GM18870 (cell line): Measurements from ENCODE around the gene DGUOK.
A peak's percentile ranks its signal among the peaks of the same experiment; 100 is the strongest.

Experiments
- ATAC-seq: cut with Tn5 transposase; IDR thresholded peaks from one replicate; pipeline ENCODE4 v1.9.1; 2021; ENCODE audit warnings: moderate library complexity; ENCODE audit not compliant: unreplicated experiment

The DGUOK gene

GRCh38 chr2:73946666-73947065 lies 20.0 kb downstream of the DGUOK start:
- no peak for ATAC-seq

GRCh38 chr2:73947412-73948018 lies 20.8 kb downstream of the DGUOK start:
- no peak for ATAC-seq

- ATAC-seq: no peak
Measured at GRCh38 chr2:73949802-73950201, 23.1 kb downstream of the DGUOK start.

- no peak for ATAC-seq
Measured at GRCh38 chr2:73952499-73953446, 26.1 kb downstream of the DGUOK start.

GRCh38 chr2:73956218-73956865 lies 29.7 kb downstream of the DGUOK start:
- ATAC-seq: no peak

- ATAC-seq: no peak
Measured at GRCh38 chr2:73961274-73961673, 34.6 kb downstream of the DGUOK start.

GRCh38 chr2:73961823-73962615 lies 35.3 kb downstream of the DGUOK start:
- ATAC-seq: no peak

GRCh38 chr2:73962798-73963197 lies 36.1 kb downstream of the DGUOK start:
- ATAC-seq: no peak

- ATAC-seq: peak; percentile 73
Measured at GRCh38 chr2:73963385-73964120, 36.9 kb downstream of the DGUOK start.

- no peak for ATAC-seq
Measured at GRCh38 chr2:73964223-73964622, 37.5 kb downstream of the DGUOK start.

- no peak for ATAC-seq
Measured at GRCh38 chr2:73965053-73965452, 38.4 kb downstream of the DGUOK start.

GRCh38 chr2:73968357-73968937 lies 41.8 kb downstream of the DGUOK start:
- ATAC-seq: no peak

GRCh38 chr2:73969356-73969755 lies 42.7 kb downstream of the DGUOK start:
- no peak for ATAC-seq

- ATAC-seq: no peak
Measured at GRCh38 chr2:73970141-73970803, 43.6 kb downstream of the DGUOK start.

GRCh38 chr2:73970850-73971471 lies 44.3 kb downstream of the DGUOK start:
- ATAC-seq: peak; percentile 66

- no peak for ATAC-seq
Measured at GRCh38 chr2:73971722-73972121, 45.0 kb downstream of the DGUOK start.

- ATAC-seq: peak; percentile 38
Measured at GRCh38 chr2:73972846-73973245, 46.2 kb downstream of the DGUOK start.

GRCh38 chr2:73975731-73976130 lies 49.1 kb downstream of the DGUOK start:
- no peak for ATAC-seq

GRCh38 chr2:73976803-73977202 lies 50.1 kb downstream of the DGUOK start:
- ATAC-seq: no peak
